ENCODE measurements around the gene TBL3. TPM values are rescaled to one million over a fixed set of nuclear protein-coding genes. Genes with fewer than 3 reads are reported as not detected.

The TBL3 gene
- polyA plus RNA-seq, 1 donor from 2014 or later: 21.4 TPM

DNA sequence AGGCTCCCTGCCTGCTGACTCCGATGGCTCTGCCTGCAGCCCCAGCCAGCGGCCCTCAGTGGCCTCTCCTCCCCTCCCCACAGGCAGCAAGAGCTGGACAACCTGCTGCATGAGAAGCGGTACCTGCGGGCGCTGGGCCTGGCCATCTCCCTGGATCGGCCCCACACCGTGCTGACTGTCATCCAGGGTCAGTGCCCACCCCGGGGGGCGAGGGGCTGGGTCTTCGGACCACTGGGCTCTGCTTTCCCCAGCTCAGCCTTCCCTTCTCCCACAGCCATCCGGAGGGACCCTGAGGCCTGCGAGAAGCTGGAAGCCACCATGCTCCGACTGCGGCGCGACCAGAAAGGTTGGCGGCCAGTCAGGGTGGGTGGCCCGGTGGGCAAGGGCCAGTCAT is 6.0 kb downstream of the TBL3 start:
- H3K79me2 ChIP-seq (replicated peaks; ENCODE audit: insufficient read depth, low read length): peaks cover under 1% of the 10 kb centered on the region
- H3K4me3 ChIP-seq (ENCODE audit: low read length): no peak overlapping the region
- no peak overlapping the region for H3K4me2 ChIP-seq (ENCODE audit: low read length)
- no peak overlapping the region for H3K9ac ChIP-seq (ENCODE audit: low read length)
- H2AFZ ChIP-seq (ENCODE audit: low read depth, low read length): no peak overlapping the region
- H4K20me1 ChIP-seq (ENCODE audit: insufficient read depth): no peaks in the 10 kb centered on the region
- TF ChIP-seq EP300 (conservative IDR thresholded peaks at IDR 0.05; ENCODE audit: poor library complexity, severe bottlenecking) (no peak), REST (IDR thresholded peaks at IDR 0.05; ENCODE audit: borderline replicate concordance) (no peak), MXI1 (conservative IDR thresholded peaks at IDR 0.05; ENCODE audit: poor library complexity, severe bottlenecking) (no peak), TAF1 (IDR thresholded peaks at IDR 0.05; ENCODE audit: low read depth) (no peak), EZH2 (IDR thresholded peaks at IDR 0.05; ENCODE audit: borderline replicate concordance, insufficient read depth, low read length, poor library complexity, severe bottlenecking) (no peak), RAD21 (conservative IDR thresholded peaks at IDR 0.05) (no peak), SMC3 (conservative IDR thresholded peaks at IDR 0.05; ENCODE audit: poor library complexity) (no peak), POLR2AphosphoS5 (IDR thresholded peaks at IDR 0.05) (no peak)
- TF ChIP-seq, protein P1, sequence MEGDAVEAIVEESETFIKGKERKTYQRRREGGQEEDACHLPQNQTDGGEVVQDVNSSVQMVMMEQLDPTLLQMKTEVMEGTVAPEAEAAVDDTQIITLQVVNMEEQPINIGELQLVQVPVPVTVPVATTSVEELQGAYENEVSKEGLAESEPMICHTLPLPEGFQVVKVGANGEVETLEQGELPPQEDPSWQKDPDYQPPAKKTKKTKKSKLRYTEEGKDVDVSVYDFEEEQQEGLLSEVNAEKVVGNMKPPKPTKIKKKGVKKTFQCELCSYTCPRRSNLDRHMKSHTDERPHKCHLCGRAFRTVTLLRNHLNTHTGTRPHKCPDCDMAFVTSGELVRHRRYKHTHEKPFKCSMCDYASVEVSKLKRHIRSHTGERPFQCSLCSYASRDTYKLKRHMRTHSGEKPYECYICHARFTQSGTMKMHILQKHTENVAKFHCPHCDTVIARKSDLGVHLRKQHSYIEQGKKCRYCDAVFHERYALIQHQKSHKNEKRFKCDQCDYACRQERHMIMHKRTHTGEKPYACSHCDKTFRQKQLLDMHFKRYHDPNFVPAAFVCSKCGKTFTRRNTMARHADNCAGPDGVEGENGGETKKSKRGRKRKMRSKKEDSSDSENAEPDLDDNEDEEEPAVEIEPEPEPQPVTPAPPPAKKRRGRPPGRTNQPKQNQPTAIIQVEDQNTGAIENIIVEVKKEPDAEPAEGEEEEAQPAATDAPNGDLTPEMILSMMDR (IDR thresholded peaks at IDR 0.05; ENCODE audit: poor library complexity, severe bottlenecking): no peak
- H3K9me2 ChIP-seq (ENCODE audit: insufficient read depth, low read length): no peaks in the 10 kb centered on the region
- H3K9me3 ChIP-seq (ENCODE audit: low read length): no peaks in the 10 kb centered on the region
- H3K27me3 ChIP-seq (ENCODE audit: insufficient read depth, low read depth, low read length): peaks cover 29% of the 10 kb centered on the region
- no peaks in the 10 kb centered on the region for H3F3A ChIP-seq (ENCODE audit: insufficient read depth, low read length, poor library complexity, severe bottlenecking)
- no peaks in the 10 kb centered on the region for H3K36me3 ChIP-seq (ENCODE audit: insufficient read depth, low read length)
- no peak overlapping the region for H3K27ac ChIP-seq (ENCODE audit: low read length)

GRCh38 chr16:1978476-1979120 is 6.7 kb downstream of the TBL3 start:
- no peaks in the 10 kb centered on the region for H3K79me2 ChIP-seq (replicated peaks; ENCODE audit: insufficient read depth, low read length)
- H3K4me2 ChIP-seq (ENCODE audit: low read length): no peak overlapping the region
- H3K9me3 ChIP-seq (ENCODE audit: low read length): no peaks in the 10 kb centered on the region
- H3K36me3 ChIP-seq (ENCODE audit: insufficient read depth, low read length): no peaks in the 10 kb centered on the region
- H3K27ac ChIP-seq (ENCODE audit: low read length): no peak overlapping the region
- H3K27me3 ChIP-seq (ENCODE audit: insufficient read depth, low read depth, low read length): peaks cover 29% of the 10 kb centered on the region
- no peak overlapping the region for H2AFZ ChIP-seq (ENCODE audit: low read depth, low read length)
- H4K20me1 ChIP-seq (ENCODE audit: insufficient read depth): no peaks in the 10 kb centered on the region
- H3K4me3 ChIP-seq (ENCODE audit: low read length): no peak overlapping the region
- TF ChIP-seq SMC3 (conservative IDR thresholded peaks at IDR 0.05; ENCODE audit: poor library complexity) (no peak), POLR2AphosphoS5 (IDR thresholded peaks at IDR 0.05) (no peak), TAF1 (IDR thresholded peaks at IDR 0.05; ENCODE audit: low read depth) (no peak), REST (IDR thresholded peaks at IDR 0.05; ENCODE audit: borderline replicate concordance) (no peak), RAD21 (conservative IDR thresholded peaks at IDR 0.05) (no peak), MXI1 (conservative IDR thresholded peaks at IDR 0.05; ENCODE audit: poor library complexity, severe bottlenecking) (no peak), EP300 (conservative IDR thresholded peaks at IDR 0.05; ENCODE audit: poor library complexity, severe bottlenecking) (no peak), EZH2 (IDR thresholded peaks at IDR 0.05; ENCODE audit: borderline replicate concordance, insufficient read depth, low read length, poor library complexity, severe bottlenecking) (no peak)
- TF ChIP-seq, protein P1 (IDR thresholded peaks at IDR 0.05; ENCODE audit: poor library complexity, severe bottlenecking): no peak
- no peak overlapping the region for H3K9ac ChIP-seq (ENCODE audit: low read length)
- H3K9me2 ChIP-seq (ENCODE audit: insufficient read depth, low read length): no peaks in the 10 kb centered on the region
- H3F3A ChIP-seq (ENCODE audit: insufficient read depth, low read length, poor library complexity, severe bottlenecking): no peaks in the 10 kb centered on the region

All from neural cell (in vitro differentiated cells).